Posterior vena cava (tissue), 2 donors: ENCODE measurements around the gene NOVA2. TPM values are rescaled to one million over a fixed set of nuclear protein-coding genes. Genes with fewer than 3 reads are reported as not detected.

Experiments
- DNase-seq: peaks from one replicate; pipeline ENCODE4 v3.0.0-alpha.2; 2020; ENCODE audit warnings: low spot score
- intact Hi-C, 2 donors: fragments of 100-400 bp; cut with DNase I; formaldehyde crosslinking; loops; one replicate each; pipeline versions ENCODE4 v1.14.1 to v1.14.2; 2022 to 2023
- total RNA-seq, 2 donors: library from RNA; stranded (reverse); fragmentation: NEBNext Ultra II Directional; extraction: Animal tissue kit (Norgen Biotek cat#: 25700); gene quantifications; one replicate each; pipeline ENCODE4 v1.2.1, GENCODE V29; 2021
- donor health status: DM: yes; HTN: yes; CAD: no.
- donor health status: DM: yes; HTN: yes; CAD: no.

The NOVA2 gene
- total RNA-seq, 2 donors from 2014 or later, result 7.9 to 8.0 TPM

GRCh38 chr19:45972081-45972946, 1.4 kb downstream of the NOVA2 start:
- DNase-seq, result no peak
- intact Hi-C loops, result no loop called here

GRCh38 chr19:45971260-45971902, 2.3 kb downstream of the NOVA2 start:
- DNase-seq, result no peak
- intact Hi-C loops, result no loop called here

- no peak for DNase-seq
- intact Hi-C loops, result no loop called here
These were observed 4.0 kb downstream of the NOVA2 start for GRCh38 chr19:45969676-45970075.

GRCh38 chr19:45968626-45969025, 5.0 kb downstream of the NOVA2 start:
- no peak for DNase-seq
- intact Hi-C loops, result no loop called here

- DNase-seq, result no peak
- intact Hi-C loops, result no loop called here
These were observed 6.4 kb downstream of the NOVA2 start for GRCh38 chr19:45967246-45967645.

- DNase-seq, result no peak
- intact Hi-C loops, result no loop called here
These were observed 11.6 kb downstream of the NOVA2 start for GRCh38 chr19:45962021-45962420.

- intact Hi-C loops, result no loop called here
- no peak for DNase-seq
These were observed 12.9 kb downstream of the NOVA2 start for GRCh38 chr19:45960595-45961235.

GRCh38 chr19:45959517-45960025, 14.1 kb downstream of the NOVA2 start:
- intact Hi-C loops, result no loop called here
- DNase-seq, result no peak

- intact Hi-C loops, result no loop called here
- DNase-seq, result no peak
These were observed 14.7 kb downstream of the NOVA2 start for GRCh38 chr19:45958769-45959516.

- DNase-seq, result no peak
- intact Hi-C loops, result no loop called here
These were observed 15.3 kb downstream of the NOVA2 start for GRCh38 chr19:45958320-45958719.

GRCh38 chr19:45955905-45956608, 17.6 kb downstream of the NOVA2 start:
- no peak for DNase-seq

GRCh38 chr19:45954156-45954555, 19.5 kb downstream of the NOVA2 start:
- no peak for DNase-seq
- intact Hi-C loops, result no loop called here

More at GRCh38 chr19:45955905-45956608, 17.6 kb downstream of the NOVA2 start:
- intact Hi-C loops, result no loop called here

GRCh38 chr19:45953676-45954075, 20.0 kb downstream of the NOVA2 start:
- no peak for DNase-seq
- intact Hi-C loops, result no loop called here

GRCh38 chr19:45952686-45953505, 20.8 kb downstream of the NOVA2 start:
- intact Hi-C loops, result no loop called here
- DNase-seq, result no peak

GRCh38 chr19:45952341-45952685, 21.4 kb downstream of the NOVA2 start:
- intact Hi-C loops, result no loop called here
- no peak for DNase-seq

GRCh38 chr19:45947926-45948325, 25.7 kb downstream of the NOVA2 start:
- intact Hi-C loops, result no loop called here
- no peak for DNase-seq

GRCh38 chr19:45940515-45940805, 33.2 kb downstream of the NOVA2 start:
- DNase-seq, result no peak
- intact Hi-C loops, result no loop called here

- intact Hi-C loops, result no loop called here
- no peak for DNase-seq
These were observed 33.7 kb downstream of the NOVA2 start for GRCh38 chr19:45939792-45940514.
